H9 (cell line): ENCODE measurements around the gene KCNJ13. TPM values are rescaled to one million over a fixed set of nuclear protein-coding genes. Genes with fewer than 3 reads are reported as not detected.

ENCODE experiments used
- DNase-seq: peaks from one replicate; pipeline ENCODE4 v3.0.0-alpha.2; 2017
- H2AFZ ChIP-seq: one replicate; pipeline ENCODE4 v1.6.1; 2013; ENCODE audit warnings: mild to moderate bottlenecking, low read length, control low read depth, moderate library complexity
- H2AK5ac ChIP-seq: 2 replicates; pipeline ENCODE4 v1.6.1; 2013; ENCODE audit warnings: low read length, control low read depth, mixed read lengths; ENCODE audit not compliant: insufficient read length
- H2BK120ac ChIP-seq: one replicate; pipeline ENCODE4 v1.6.1; 2013; ENCODE audit warnings: low read depth, mild to moderate bottlenecking, low read length, control low read depth, inconsistent platforms; ENCODE audit not compliant: poor library complexity, severe bottlenecking
- H2BK12ac ChIP-seq: 2 replicates; pipeline ENCODE4 v1.6.1; 2013; ENCODE audit warnings: low read length, control low read depth, mixed read lengths, low read depth; ENCODE audit not compliant: insufficient read length
- H2BK15ac ChIP-seq: 2 replicates; pipeline ENCODE4 v1.6.1; 2013; ENCODE audit warnings: low read depth, low read length, control low read depth
- H2BK20ac ChIP-seq: one replicate; pipeline ENCODE4 v1.6.1; 2013; ENCODE audit warnings: low read depth, mild to moderate bottlenecking, low read length, control low read depth, inconsistent platforms; ENCODE audit not compliant: poor library complexity, severe bottlenecking
- H2BK5ac ChIP-seq: 2 replicates; pipeline ENCODE4 v1.6.1; 2013; ENCODE audit warnings: low read length, control low read depth, mixed read lengths; ENCODE audit not compliant: insufficient read length
- H3K14ac ChIP-seq: 2 replicates; pipeline ENCODE4 v1.6.1; 2013; ENCODE audit warnings: low read length, control low read depth; ENCODE audit not compliant: insufficient read depth
- H3K18ac ChIP-seq: 2 replicates; pipeline ENCODE4 v1.6.1; 2013; ENCODE audit warnings: low read depth, mild to moderate bottlenecking, mixed read lengths, low read length, control low read depth; ENCODE audit not compliant: insufficient read length
- H3K23ac ChIP-seq: 2 replicates; pipeline ENCODE4 v1.6.1; 2013; ENCODE audit warnings: low read length, control low read depth, mixed read lengths, low read depth; ENCODE audit not compliant: insufficient read length
- H3K23me2 ChIP-seq: 2 replicates; pipeline ENCODE4 v1.6.1; 2013; ENCODE audit warnings: low read depth, mild to moderate bottlenecking, mixed read lengths, low read length, control low read depth; ENCODE audit not compliant: insufficient read length, poor library complexity, severe bottlenecking
- H3K27ac ChIP-seq: 2 replicates; pipeline ENCODE4 v1.5.1; 2013; ENCODE audit warnings: low read length, control low read depth, mixed read lengths, low read depth; ENCODE audit not compliant: insufficient read length
- H3K27me3 ChIP-seq: 2 replicates; pipeline ENCODE4 v1.6.1; 2013; ENCODE audit warnings: low read length, control low read depth, inconsistent platforms; ENCODE audit not compliant: insufficient read depth
- H3K4ac ChIP-seq: 2 replicates; pipeline ENCODE4 v1.6.1; 2013; ENCODE audit warnings: low read depth, mild to moderate bottlenecking, control low read depth, inconsistent platforms, low read length, moderate library complexity
- H3K4me1 ChIP-seq: 2 replicates; pipeline ENCODE4 v1.6.1; 2013; ENCODE audit warnings: low read length, control low read depth, inconsistent platforms; ENCODE audit not compliant: insufficient read depth
- H3K4me2 ChIP-seq: 2 replicates; pipeline ENCODE4 v1.6.1; 2013; ENCODE audit warnings: low read length, control low read depth, mixed read lengths; ENCODE audit not compliant: insufficient read length, insufficient read depth
- H3K56ac ChIP-seq: 2 replicates; pipeline ENCODE4 v1.6.1; 2013; ENCODE audit warnings: low read depth, mild to moderate bottlenecking, mixed read lengths, low read length, control low read depth; ENCODE audit not compliant: insufficient read length
- H3K79me1 ChIP-seq: 2 replicates; pipeline ENCODE4 v1.6.1; 2013; ENCODE audit warnings: low read depth, mild to moderate bottlenecking, moderate library complexity, low read length, control low read depth, inconsistent platforms; ENCODE audit not compliant: insufficient read depth, poor library complexity, severe bottlenecking
- H3K79me2 ChIP-seq: 2 replicates; pipeline ENCODE4 v1.6.1; 2013; ENCODE audit warnings: low read length, control low read depth, inconsistent platforms; ENCODE audit not compliant: insufficient read depth
- H3K9ac ChIP-seq: 2 replicates; pipeline ENCODE4 v1.6.1; 2013; ENCODE audit warnings: low read length, control low read depth, mixed read lengths; ENCODE audit not compliant: insufficient read length; ENCODE audit errors: extremely low read depth
- H3K9me3 ChIP-seq: one replicate; pipeline ENCODE4 v1.6.1; 2013; ENCODE audit warnings: low read depth, low read length, inconsistent platforms; ENCODE audit not compliant: control insufficient read depth
- H3T11ph ChIP-seq: one replicate; pipeline ENCODE4 v1.6.1; 2013; ENCODE audit warnings: mild to moderate bottlenecking, low read length, control low read depth, inconsistent platforms
- H4K20me1 ChIP-seq: one replicate; pipeline ENCODE4 v1.6.1; 2013; ENCODE audit not compliant: control insufficient read depth, insufficient read length, insufficient read depth
- H4K5ac ChIP-seq: 2 replicates; pipeline ENCODE4 v1.6.1; 2013; ENCODE audit warnings: low read depth, mild to moderate bottlenecking, mixed read lengths, low read length, control low read depth; ENCODE audit not compliant: insufficient read length
- H4K8ac ChIP-seq: replicated peaks from 2 replicates; pipeline ENCODE4 v1.6.1; 2013; ENCODE audit warnings: low read length, control low read depth, mixed read lengths, low read depth; ENCODE audit not compliant: insufficient read length
- H4K91ac ChIP-seq: 2 replicates; pipeline ENCODE4 v1.6.1; 2013; ENCODE audit warnings: low read depth, mild to moderate bottlenecking, moderate library complexity, mixed read lengths, low read length, control low read depth; ENCODE audit not compliant: insufficient read length
- H3K27ac Mint-ChIP-seq, 3 experiments: 2 replicates in 2 of 3; 3 replicates in 1 of 3; pipeline ENCODE4 v1.8.0; 2020 to 2021; ENCODE audit warnings: mixed read lengths in 3 of 3, mild to moderate bottlenecking in 1 of 3, moderate library complexity in 1 of 3
- H3K27me3 Mint-ChIP-seq: 2 replicates; pipeline ENCODE4 v1.8.0; 2021; ENCODE audit warnings: low read depth, mild to moderate bottlenecking, moderate library complexity, mixed read lengths
- H3K36me3 Mint-ChIP-seq, 3 experiments: 2 replicates in 2 of 3; 3 replicates in 1 of 3; pipeline ENCODE4 v1.8.0; 2020 to 2021; ENCODE audit warnings: low read depth in 3 of 3, mixed read lengths in 3 of 3; ENCODE audit not compliant: insufficient read depth in 1 of 3
- H3K4me1 Mint-ChIP-seq, 2 experiments: 2 replicates each; pipeline ENCODE4 v1.8.0; 2020; ENCODE audit warnings: mixed read lengths in 2 of 2
- H3K4me3 Mint-ChIP-seq, 2 experiments: 2 replicates in 1 of 2; 3 replicates in 1 of 2; pipeline ENCODE4 v1.8.0; 2020 to 2021; ENCODE audit warnings: mild to moderate bottlenecking in 2 of 2, mixed read lengths in 2 of 2, moderate library complexity in 1 of 2
- H3K9me3 Mint-ChIP-seq, 2 experiments: 2 replicates in 1 of 2; 3 replicates in 1 of 2; pipeline ENCODE4 v1.8.0; 2020; ENCODE audit warnings: mild to moderate bottlenecking in 2 of 2, mixed read lengths in 2 of 2, moderate library complexity in 1 of 2
- total RNA-seq: library from RNA; stranded (reverse); gene quantifications from 2 replicates; pipeline ENCODE4 v1.2.1, GENCODE V29; 2021
- TF ChIP-seq, protein P1 (sequence below): fragments of 200-600 bp; sonication (generic); conservative IDR thresholded peaks from 3 replicates; pipeline ENCODE4 v1.8.0; 2021; ENCODE audit warnings: antibody characterized with exemption, mild to moderate bottlenecking

KCNJ13 gene
- total RNA-seq, 1 experiment from 2014 or later: not detected

DNA sequence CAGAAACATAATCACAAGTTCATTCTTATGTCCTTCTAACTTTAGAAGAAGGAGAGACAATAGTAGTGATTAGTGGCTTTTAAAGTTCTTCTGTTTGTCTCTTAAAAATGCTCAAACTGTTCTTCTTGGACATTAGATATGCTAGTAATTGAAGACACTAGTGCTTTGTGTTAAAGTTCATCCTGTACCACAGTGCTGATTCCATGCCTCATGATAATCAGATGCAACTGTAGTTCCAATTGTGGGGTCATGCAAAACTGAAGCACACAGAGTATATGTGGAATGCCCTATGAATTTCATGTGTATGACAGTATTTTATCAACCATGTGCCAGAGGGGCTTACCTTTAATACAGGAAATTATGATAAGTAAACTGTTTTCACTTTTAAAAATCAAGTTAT lies 11.4 kb upstream of the KCNJ13 start:
- Histone ChIP-seq H3K23me2 (no peaks in the 10 kb centered on the region), H3K4me1 (no peaks in the 10 kb centered on the region), H3K79me2 (no peaks in the 10 kb centered on the region), H3K4ac (no peak overlapping the region), H3K14ac (no peak overlapping the region), H4K5ac (no peak overlapping the region), H3K4me2 (no peak overlapping the region), H3K27me3 (no peaks in the 10 kb centered on the region), H2AK5ac (no peak overlapping the region), H2BK120ac (no peak overlapping the region), H3K9ac (no peak overlapping the region), H2BK12ac (no peak overlapping the region), H3K79me1 (no peaks in the 10 kb centered on the region), H4K20me1 (no peaks in the 10 kb centered on the region), H2BK20ac (no peak overlapping the region), H3K9me3 (no peaks in the 10 kb centered on the region), H2BK5ac (no peak overlapping the region), H4K91ac (no peak overlapping the region), H3K23ac (no peak overlapping the region), H2AFZ (no peak overlapping the region), H3K56ac (no peak overlapping the region), H3K18ac (no peak overlapping the region), H3K27ac (no peak overlapping the region), H3T11ph (no peak overlapping the region), H4K8ac (no peak overlapping the region), H2BK15ac (no peak overlapping the region)
- TF ChIP-seq, protein P1, sequence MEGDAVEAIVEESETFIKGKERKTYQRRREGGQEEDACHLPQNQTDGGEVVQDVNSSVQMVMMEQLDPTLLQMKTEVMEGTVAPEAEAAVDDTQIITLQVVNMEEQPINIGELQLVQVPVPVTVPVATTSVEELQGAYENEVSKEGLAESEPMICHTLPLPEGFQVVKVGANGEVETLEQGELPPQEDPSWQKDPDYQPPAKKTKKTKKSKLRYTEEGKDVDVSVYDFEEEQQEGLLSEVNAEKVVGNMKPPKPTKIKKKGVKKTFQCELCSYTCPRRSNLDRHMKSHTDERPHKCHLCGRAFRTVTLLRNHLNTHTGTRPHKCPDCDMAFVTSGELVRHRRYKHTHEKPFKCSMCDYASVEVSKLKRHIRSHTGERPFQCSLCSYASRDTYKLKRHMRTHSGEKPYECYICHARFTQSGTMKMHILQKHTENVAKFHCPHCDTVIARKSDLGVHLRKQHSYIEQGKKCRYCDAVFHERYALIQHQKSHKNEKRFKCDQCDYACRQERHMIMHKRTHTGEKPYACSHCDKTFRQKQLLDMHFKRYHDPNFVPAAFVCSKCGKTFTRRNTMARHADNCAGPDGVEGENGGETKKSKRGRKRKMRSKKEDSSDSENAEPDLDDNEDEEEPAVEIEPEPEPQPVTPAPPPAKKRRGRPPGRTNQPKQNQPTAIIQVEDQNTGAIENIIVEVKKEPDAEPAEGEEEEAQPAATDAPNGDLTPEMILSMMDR: no peak
- Mint-ChIP-seq H3K36me3 (peaks cover 7 to 55% (median 51%) of the 10 kb centered on the region in 3 experiments; a peak in 6 of 7 replicates), H3K4me3 (no peak overlapping the region), H3K4me1 (no peaks in the 10 kb centered on the region), H3K27me3 (no peaks in the 10 kb centered on the region), H3K9me3 (no peaks in the 10 kb centered on the region), H3K27ac (no peak overlapping the region)
- DNase-seq: no peak
